A549 (cell line): ENCODE measurements around the gene CHORDC1. TPM values are rescaled to one million over a fixed set of nuclear protein-coding genes. Genes with fewer than 3 reads are reported as not detected.
A peak's percentile ranks its signal among the peaks of the same experiment; 100 is the strongest.

Experiments
- ATAC-seq, 2 experiments: fragments of 200-7000 bp in 1 of 2; fragments of >200 bp in 1 of 2; cut with Nextera tagmentation in 1 of 2; cut with Tn5 transposase in 1 of 2; 3 replicates each; pipeline versions ENCODE4 v1.8.0 to v1.9.1; 2018 to 2020; ENCODE audit warnings: mild to moderate bottlenecking in 1 of 2, moderate library complexity in 1 of 2
- CTCF ChIA-PET: fragments of 300-600 bp; sonication (Branson Sonifier 250); formaldehyde crosslinking; extraction: SDS; loops from one replicate; lab custom pipeline; 2021; ENCODE audit warnings: antibody characterized with exemption, inconsistent platforms; lab: Yijun Ruan, JAX
- POLR2A ChIA-PET: fragments of 350-600 bp; formaldehyde crosslinking; extraction: SDS; loops from one replicate; lab custom pipeline; 2021; ENCODE audit warnings: antibody characterized with exemption, inconsistent platforms; lab: Yijun Ruan, JAX
- DNase-seq, 2 experiments: peaks; one replicate each; pipeline versions ENCODE4 v3.0.0 to v3.0.0-alpha.2; 2011 to 2016; ENCODE audit warnings: low read depth in 1 of 2, low spot score in 1 of 2
- FAIRE-seq: peaks from 2 replicates; lab custom pipeline; 2011; peaks lifted over from hg19 to GRCh38; lab: Jason Lieb, UNC
- H3K27ac ChIP-seq, 2 experiments: fragments of >200 bp; sonication (Bioruptor Twin); formaldehyde crosslinking; 3 replicates each; pipeline ENCODE4 v1.5.1; 2016 to 2017
- H3K4me1 ChIP-seq: fragments of >200 bp; sonication (Bioruptor Twin); formaldehyde crosslinking; 3 replicates; pipeline ENCODE4 v1.6.1; 2016
- H3K4me2 ChIP-seq: fragments of >200 bp; sonication (Bioruptor Twin); formaldehyde crosslinking; 3 replicates; pipeline ENCODE4 v1.6.1; 2016
- H3K4me3 ChIP-seq: fragments of >200 bp; sonication (Bioruptor Twin); formaldehyde crosslinking; 3 replicates; pipeline ENCODE4 v1.5.1; 2016
- H3K9me3 ChIP-seq: fragments of >200 bp; sonication (Bioruptor Twin); formaldehyde crosslinking; 3 replicates; pipeline ENCODE4 v1.6.1; 2016
- CBX8 ChIP-seq: fragments of 200-600 bp; sonication (generic); IDR thresholded peaks from 2 replicates; pipeline ENCODE4 v1.6.1; 2016
- EHMT2 ChIP-seq: fragments of 200-600 bp; sonication (generic); IDR thresholded peaks from 2 replicates; pipeline ENCODE4 v1.6.1; 2016; ENCODE audit warnings: antibody characterized with exemption, low read depth, mild to moderate bottlenecking, moderate library complexity
- EP300 ChIP-seq, 2 experiments: fragments of >200 bp; sonication (Bioruptor Twin); formaldehyde crosslinking; IDR thresholded peaks; 2 replicates in 1 of 2; 3 replicates in 1 of 2; pipeline ENCODE4 v1.6.1; 2016 to 2017
- FOSB ChIP-seq: fragments of 250-450 bp; sonication (Bioruptor Pico); IDR thresholded peaks from 2 replicates; pipeline ENCODE4 v1.5.0; 2020; ENCODE audit warnings: mild to moderate bottlenecking, moderate library complexity
- FOSL2 ChIP-seq, 2 experiments: fragments of 450-650 bp in 1 of 2; fragments of >200 bp in 1 of 2; sonication (Bioruptor Twin) in 1 of 2; formaldehyde crosslinking; IDR thresholded peaks; 2 replicates each; pipeline versions ENCODE4 v1.5.0 to v1.6.1; 2016 to 2020; ENCODE audit warnings: mild to moderate bottlenecking in 1 of 2, moderate library complexity in 1 of 2
- JUNB ChIP-seq: fragments of >200 bp; sonication (Bioruptor Twin); formaldehyde crosslinking; IDR thresholded peaks from 2 replicates; pipeline ENCODE4 v1.6.1; 2016
- KDM1A ChIP-seq: fragments of 200-600 bp; sonication (generic); IDR thresholded peaks from 2 replicates; pipeline ENCODE4 v1.6.1; 2016; ENCODE audit warnings: low read depth, mild to moderate bottlenecking
- KDM5A ChIP-seq: fragments of 200-600 bp; sonication (generic); IDR thresholded peaks from 2 replicates; pipeline ENCODE4 v1.6.1; 2016; ENCODE audit warnings: antibody characterized with exemption, mild to moderate bottlenecking
- NFE2L2 ChIP-seq: fragments of 150-350 bp; conservative IDR thresholded peaks from 2 replicates; pipeline ENCODE4 v1.6.1; 2014; ENCODE audit warnings: low read length
- NR3C1 ChIP-seq: fragments of >200 bp; sonication (Bioruptor Twin); formaldehyde crosslinking; IDR thresholded peaks from 3 replicates; pipeline ENCODE4 v1.6.1; 2017
- PHF8 ChIP-seq: fragments of 200-600 bp; sonication (generic); IDR thresholded peaks from 2 replicates; pipeline ENCODE4 v1.6.1; 2016; ENCODE audit warnings: low read depth, mild to moderate bottlenecking, antibody characterized with exemption, moderate library complexity, borderline replicate concordance
- RAD21 ChIP-seq, 2 experiments: fragments of >200 bp in 1 of 2; sonication (Bioruptor Twin) in 1 of 2; formaldehyde crosslinking in 1 of 2; IDR thresholded peaks in 1 of 2; conservative IDR thresholded peaks in 1 of 2; 2 replicates in 1 of 2; 3 replicates in 1 of 2; pipeline ENCODE4 v1.6.1; 2012 to 2018; ENCODE audit warnings: inconsistent platforms in 1 of 2
- RFX5 ChIP-seq: fragments of 450-650 bp; IDR thresholded peaks from 2 replicates; pipeline ENCODE4 v1.7.1; 2014; ENCODE audit warnings: antibody characterized with exemption, mild to moderate bottlenecking, moderate library complexity
- SMC3 ChIP-seq: fragments of >200 bp; sonication (Bioruptor Twin); formaldehyde crosslinking; IDR thresholded peaks from 3 replicates; pipeline ENCODE4 v1.6.1; 2018; ENCODE audit warnings: inconsistent platforms
- ZNF302 ChIP-seq: fragments of 250-450 bp; sonication (Bioruptor Pico); IDR thresholded peaks from 2 replicates; pipeline ENCODE4 v1.9.0; 2021; ENCODE audit warnings: inconsistent platforms, mild to moderate bottlenecking, moderate library complexity
- WGBS: methylation state at CpG from one replicate; pipeline ENCODE4 v1.1.6; 2017; ENCODE audit errors: missing lambda C conversion rate; 5-methylcytosine and 5-hydroxymethylcytosine counted together
- polyA plus RNA-seq, 4 experiments: library from polyadenylated mRNA; depleted of rRNA in 3 of 4; stranded (reverse); fragments of >200 nt; fragmentation: RNase III in 1 of 4; extraction: RNeasy Plus Mini Kit Qiagen cat#74134 plus additional on column Dnase treatment in 1 of 4; gene quantifications; 2 replicates in 3 of 4; 3 replicates in 1 of 4; pipeline ENCODE4 v1.2.3, GENCODE V29; 2011 to 2017
- TF ChIP-seq, protein P1 (sequence below): fragments of >200 bp; sonication (Bioruptor Twin); formaldehyde crosslinking; IDR thresholded peaks from 2 replicates; pipeline ENCODE4 v1.6.1; 2016
- TF ChIP-seq, protein P2 (sequence below): fragments of >200 bp; sonication (Bioruptor Twin); formaldehyde crosslinking; IDR thresholded peaks from 3 replicates; pipeline ENCODE4 v1.5.1; 2016
- TF ChIP-seq, protein P3 (sequence below): fragments of 250-450 bp; sonication (Bioruptor Pico); IDR thresholded peaks from 2 replicates; pipeline ENCODE4 v1.5.0; 2020; ENCODE audit warnings: low read depth, mild to moderate bottlenecking, moderate library complexity
- TF ChIP-seq, protein P4 (sequence below): IDR thresholded peaks from 2 replicates; pipeline ENCODE4 v1.6.1; 2012; ENCODE audit warnings: low read depth, borderline replicate concordance

CHORDC1 gene
- polyA plus RNA-seq, 2 of the 4 experiments (the other 2 are of a cell fraction) = 83.8 to 163 TPM

DNA sequence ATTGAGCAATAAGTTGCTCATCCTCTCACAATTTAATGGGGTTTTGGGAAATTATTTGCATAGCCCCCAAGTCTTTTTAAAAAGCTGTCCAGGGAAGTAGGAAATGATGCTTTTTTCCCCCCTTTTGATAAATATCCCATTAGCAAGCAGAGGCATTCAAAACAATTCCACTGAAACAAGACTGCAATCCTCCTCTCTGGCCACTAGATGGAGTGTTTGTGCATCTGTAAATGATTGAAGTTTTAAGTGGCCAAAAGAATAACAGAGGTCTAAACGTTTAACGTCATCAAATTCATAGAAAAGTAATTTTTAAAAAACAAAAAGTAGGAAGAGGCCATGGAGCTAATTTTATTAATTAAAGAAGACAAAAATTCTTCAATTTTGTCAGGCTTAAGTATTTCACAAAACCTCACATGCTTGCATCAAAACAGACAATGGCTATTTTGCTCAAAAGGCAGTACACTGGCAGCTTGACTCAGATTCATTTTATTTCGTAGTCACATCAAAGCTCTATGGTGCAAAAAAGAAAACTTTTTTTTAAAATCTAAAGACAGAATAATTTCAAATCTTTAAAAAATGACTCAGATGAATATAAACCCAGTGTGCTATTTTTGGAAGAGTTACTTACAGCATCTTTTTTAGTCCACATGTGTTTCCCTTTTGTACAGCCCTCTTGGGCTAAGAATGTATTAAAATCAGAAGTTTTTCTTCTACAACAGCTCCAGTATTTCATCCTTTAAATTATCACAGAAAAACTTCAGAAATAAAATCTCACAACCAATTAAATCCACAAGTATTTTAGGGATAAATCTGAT is 17.8 kb downstream of the CHORDC1 start:
- H3K4me2 ChIP-seq = no peak overlapping the region
- peak; percentile 13 for FAIRE-seq
- 15% methylated on average over 3 of the region's 3 CpGs for WGBS
- POLR2A ChIA-PET = interaction anchor here (0.9 kb wide), 1 partner anchor 18 kb away, joined by 3 read pairs; no protein-coding TSS in a partner anchor
- TF ChIP-seq CBX8 (no peak), RAD21 (conservative IDR thresholded peaks at IDR 0.05 in 1 of 2, IDR thresholded peaks at IDR 0.05 in 1 of 2) (peak; percentile 34 to 46; a peak in 4 of 5 replicates), SMC3 (0 out of 3 replicates have a peak, but pooled peaks have one; percentile 24), EP300 (IDR thresholded peaks at IDR 0.05) (no peak)
- TF ChIP-seq, protein P1, sequence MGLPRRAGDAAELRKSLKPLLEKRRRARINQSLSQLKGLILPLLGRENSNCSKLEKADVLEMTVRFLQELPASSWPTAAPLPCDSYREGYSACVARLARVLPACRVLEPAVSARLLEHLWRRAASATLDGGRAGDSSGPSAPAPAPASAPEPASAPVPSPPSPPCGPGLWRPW = no peak
- TF ChIP-seq, protein P2, sequence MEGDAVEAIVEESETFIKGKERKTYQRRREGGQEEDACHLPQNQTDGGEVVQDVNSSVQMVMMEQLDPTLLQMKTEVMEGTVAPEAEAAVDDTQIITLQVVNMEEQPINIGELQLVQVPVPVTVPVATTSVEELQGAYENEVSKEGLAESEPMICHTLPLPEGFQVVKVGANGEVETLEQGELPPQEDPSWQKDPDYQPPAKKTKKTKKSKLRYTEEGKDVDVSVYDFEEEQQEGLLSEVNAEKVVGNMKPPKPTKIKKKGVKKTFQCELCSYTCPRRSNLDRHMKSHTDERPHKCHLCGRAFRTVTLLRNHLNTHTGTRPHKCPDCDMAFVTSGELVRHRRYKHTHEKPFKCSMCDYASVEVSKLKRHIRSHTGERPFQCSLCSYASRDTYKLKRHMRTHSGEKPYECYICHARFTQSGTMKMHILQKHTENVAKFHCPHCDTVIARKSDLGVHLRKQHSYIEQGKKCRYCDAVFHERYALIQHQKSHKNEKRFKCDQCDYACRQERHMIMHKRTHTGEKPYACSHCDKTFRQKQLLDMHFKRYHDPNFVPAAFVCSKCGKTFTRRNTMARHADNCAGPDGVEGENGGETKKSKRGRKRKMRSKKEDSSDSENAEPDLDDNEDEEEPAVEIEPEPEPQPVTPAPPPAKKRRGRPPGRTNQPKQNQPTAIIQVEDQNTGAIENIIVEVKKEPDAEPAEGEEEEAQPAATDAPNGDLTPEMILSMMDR = peak; percentile 77
- TF ChIP-seq, all 56 proteins: peak for 3
- Histone ChIP-seq H3K27ac (no peak overlapping the region), H3K9me3 (no peaks in the 10 kb centered on the region), H3K4me1 (peaks cover 10% of the 10 kb centered on the region), H3K4me3 (no peak overlapping the region)
- CTCF ChIA-PET = interaction anchor here (0.9 to 2.2 kb wide), 13 partner anchors 9 to 232 kb away, joined by 3 to 16 read pairs (median 4); no protein-coding TSS in a partner anchor
- DNase-seq = peak; percentile 32 to 69
- ATAC-seq = peak; percentile 79 to 80; a peak in 4 of 6 replicates

DNA sequence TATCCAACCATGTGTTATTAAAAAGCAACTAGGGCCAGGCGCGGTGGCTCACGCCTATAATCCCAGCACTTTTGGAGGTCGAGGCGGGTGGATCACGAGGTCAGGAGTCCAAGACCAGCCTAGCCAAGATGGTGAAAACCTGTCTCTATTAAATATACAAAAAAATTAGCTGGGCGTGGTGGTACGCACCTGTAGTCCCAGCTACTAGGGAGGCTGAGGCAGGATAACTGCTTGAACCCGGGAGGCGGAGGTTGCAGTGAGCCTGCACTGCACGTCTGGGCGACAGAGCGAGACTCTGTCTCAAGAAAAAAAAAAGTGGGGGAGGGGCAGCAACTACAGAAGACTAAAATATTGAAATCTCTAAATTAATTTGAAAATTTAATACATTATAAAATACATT is 18.4 kb downstream of the CHORDC1 start:
- ChIA-PET POLR2A (interaction anchor here (0.9 kb wide), 1 partner anchor 19 kb away, joined by 3 read pairs; no protein-coding TSS in a partner anchor), CTCF (interaction anchor here (0.7 to 2.2 kb wide), 12 partner anchors 9 to 1317 kb away, joined by 3 to 16 read pairs (median 4); no protein-coding TSS in a partner anchor)
- 86% methylated on average over 13 of the region's 13 CpGs for WGBS
- H3K4me2 ChIP-seq = no peak overlapping the region
- FAIRE-seq (no peak), DNase-seq (no peak), ATAC-seq (no peak)
- H3K9me3 ChIP-seq = no peaks in the 10 kb centered on the region
- H3K27ac ChIP-seq = no peak overlapping the region
- H3K4me3 ChIP-seq = no peak overlapping the region
- peaks cover 10% of the 10 kb centered on the region for H3K4me1 ChIP-seq
- TF ChIP-seq RAD21 (conservative IDR thresholded peaks at IDR 0.05 in 1 of 2, IDR thresholded peaks at IDR 0.05 in 1 of 2) (no peak), EHMT2 (no peak), JUNB (no peak), KDM1A (no peak), ZNF302 (CRISPR knock-in tag) (no peak), PHF8 (no peak), KDM5A (no peak), FOSL2 (IDR thresholded peaks at IDR 0.05) (no peak), FOSL2 (CRISPR knock-in tag; IDR thresholded peaks at IDR 0.05) (no peak), RFX5 (no peak), FOSB (CRISPR knock-in tag) (no peak), NR3C1 (no peak), NFE2L2 (no peak)
- TF ChIP-seq, protein P3, sequence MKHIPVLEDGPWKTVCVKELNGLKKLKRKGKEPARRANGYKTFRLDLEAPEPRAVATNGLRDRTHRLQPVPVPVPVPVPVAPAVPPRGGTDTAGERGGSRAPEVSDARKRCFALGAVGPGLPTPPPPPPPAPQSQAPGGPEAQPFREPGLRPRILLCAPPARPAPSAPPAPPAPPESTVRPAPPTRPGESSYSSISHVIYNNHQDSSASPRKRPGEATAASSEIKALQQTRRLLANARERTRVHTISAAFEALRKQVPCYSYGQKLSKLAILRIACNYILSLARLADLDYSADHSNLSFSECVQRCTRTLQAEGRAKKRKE = no peak
- TF ChIP-seq, protein P4, sequence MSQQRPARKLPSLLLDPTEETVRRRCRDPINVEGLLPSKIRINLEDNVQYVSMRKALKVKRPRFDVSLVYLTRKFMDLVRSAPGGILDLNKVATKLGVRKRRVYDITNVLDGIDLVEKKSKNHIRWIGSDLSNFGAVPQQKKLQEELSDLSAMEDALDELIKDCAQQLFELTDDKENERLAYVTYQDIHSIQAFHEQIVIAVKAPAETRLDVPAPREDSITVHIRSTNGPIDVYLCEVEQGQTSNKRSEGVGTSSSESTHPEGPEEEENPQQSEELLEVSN = no peak
